ENCODE measurements around the gene FEM1B. TPM values are rescaled to one million over a fixed set of nuclear protein-coding genes. Genes with fewer than 3 reads are reported as not detected.

The FEM1B gene
- total and polyA plus RNA-seq, 2 donors (not counting 1 experiment from before 2014, with no cell fraction given): 38.2 to 48.4 TPM

GRCh38 chr15:68261980-68262379, 15.6 kb upstream of the FEM1B start:
- H3K27me3 ChIP-seq (ENCODE audit: control insufficient read depth, insufficient read depth, low read length): no peaks in the 10 kb centered on the region
- H3K27ac ChIP-seq (ENCODE audit: insufficient read depth, low read length): no peak overlapping the region
- no peaks in the 10 kb centered on the region for H3K36me3 ChIP-seq (ENCODE audit: control insufficient read depth, insufficient read depth, low read length)
- peaks cover 2% of the 10 kb centered on the region for H3K4me1 ChIP-seq (ENCODE audit: control insufficient read depth, extremely low read depth, insufficient read depth, low read length)
- TF ChIP-seq EZH2 (IDR thresholded peaks at IDR 0.05; ENCODE audit: low read length, missing control alignments) (no peak), CTCF (conservative IDR thresholded peaks at IDR 0.05 in 1 of 2, IDR thresholded peaks at IDR 0.05 in 1 of 2; ENCODE audit: low read depth in 1 of 2, low read length in 2 of 2) (no peak)
- H3K4me3 ChIP-seq (replicated peaks in 1 of 4; ENCODE audit: control extremely low read depth in 1 of 4, insufficient read depth in 1 of 4, low read depth in 3 of 4, low read length in 4 of 4): no peak overlapping the region
- H3K79me2 ChIP-seq (ENCODE audit: control insufficient read depth, insufficient read depth, low read length): no peaks in the 10 kb centered on the region
- H3K9me3 ChIP-seq (ENCODE audit: control insufficient read depth, insufficient read depth, low read depth, low read length): no peaks in the 10 kb centered on the region
- no peak overlapping the region for H2AFZ ChIP-seq (ENCODE audit: low read length)
- H3K9ac ChIP-seq (ENCODE audit: insufficient read depth, low read length): no peak overlapping the region
- no peak for DNase-seq (ENCODE audit: low read depth in 2 of 2)
- H3K4me2 ChIP-seq (ENCODE audit: extremely low read depth, insufficient read depth, low read length): no peak overlapping the region
- H4K20me1 ChIP-seq (ENCODE audit: control insufficient read depth, extremely low read depth, insufficient read depth, low read length): no peaks in the 10 kb centered on the region

GRCh38 chr15:68262514-68263356, 14.8 kb upstream of the FEM1B start:
- Histone ChIP-seq H3K4me1 (ENCODE audit: control insufficient read depth, extremely low read depth, insufficient read depth, low read length) (no peaks in the 10 kb centered on the region), H3K79me2 (ENCODE audit: control insufficient read depth, insufficient read depth, low read length) (no peaks in the 10 kb centered on the region), H3K4me3 (replicated peaks in 1 of 4; ENCODE audit: control extremely low read depth in 1 of 4, insufficient read depth in 1 of 4, low read depth in 3 of 4, low read length in 4 of 4) (no peak overlapping the region), H3K4me2 (ENCODE audit: extremely low read depth, insufficient read depth, low read length) (no peak overlapping the region), H3K27me3 (ENCODE audit: control insufficient read depth, insufficient read depth, low read length) (no peaks in the 10 kb centered on the region), H3K9ac (ENCODE audit: insufficient read depth, low read length) (no peak overlapping the region), H3K9me3 (ENCODE audit: control insufficient read depth, insufficient read depth, low read depth, low read length) (no peaks in the 10 kb centered on the region), H3K36me3 (ENCODE audit: control insufficient read depth, insufficient read depth, low read length) (no peaks in the 10 kb centered on the region), H3K27ac (ENCODE audit: insufficient read depth, low read length) (no peak overlapping the region), H4K20me1 (ENCODE audit: control insufficient read depth, extremely low read depth, insufficient read depth, low read length) (no peaks in the 10 kb centered on the region), H2AFZ (ENCODE audit: low read length) (no peak overlapping the region)
- TF ChIP-seq CTCF (conservative IDR thresholded peaks at IDR 0.05 in 1 of 2, IDR thresholded peaks at IDR 0.05 in 1 of 2; ENCODE audit: low read depth in 1 of 2, low read length in 2 of 2) (no peak), EZH2 (IDR thresholded peaks at IDR 0.05; ENCODE audit: low read length, missing control alignments) (no peak)
- DNase-seq (ENCODE audit: low read depth in 2 of 2): no peak

GRCh38 chr15:68264282-68264681, 13.3 kb upstream of the FEM1B start:
- no peaks in the 10 kb centered on the region for H3K9me3 ChIP-seq (ENCODE audit: control insufficient read depth, insufficient read depth, low read depth, low read length)
- H3K27me3 ChIP-seq (ENCODE audit: control insufficient read depth, insufficient read depth, low read length): no peaks in the 10 kb centered on the region
- no peaks in the 10 kb centered on the region for H3K79me2 ChIP-seq (ENCODE audit: control insufficient read depth, insufficient read depth, low read length)
- DNase-seq (ENCODE audit: low read depth in 2 of 2): no peak
- H3K36me3 ChIP-seq (ENCODE audit: control insufficient read depth, insufficient read depth, low read length): no peaks in the 10 kb centered on the region
- no peak overlapping the region for H3K27ac ChIP-seq (ENCODE audit: insufficient read depth, low read length)
- H3K4me2 ChIP-seq (ENCODE audit: extremely low read depth, insufficient read depth, low read length): no peak overlapping the region
- no peaks in the 10 kb centered on the region for H3K4me1 ChIP-seq (ENCODE audit: control insufficient read depth, extremely low read depth, insufficient read depth, low read length)
- no peak for TF ChIP-seq CTCF (conservative IDR thresholded peaks at IDR 0.05 in 1 of 2, IDR thresholded peaks at IDR 0.05 in 1 of 2; ENCODE audit: low read depth in 1 of 2, low read length in 2 of 2)
- no peak for TF ChIP-seq EZH2 (IDR thresholded peaks at IDR 0.05; ENCODE audit: low read length, missing control alignments)
- no peak overlapping the region for H3K4me3 ChIP-seq (replicated peaks in 1 of 4; ENCODE audit: control extremely low read depth in 1 of 4, insufficient read depth in 1 of 4, low read depth in 3 of 4, low read length in 4 of 4)
- no peaks in the 10 kb centered on the region for H4K20me1 ChIP-seq (ENCODE audit: control insufficient read depth, extremely low read depth, insufficient read depth, low read length)
- no peak overlapping the region for H2AFZ ChIP-seq (ENCODE audit: low read length)
- H3K9ac ChIP-seq (ENCODE audit: insufficient read depth, low read length): no peak overlapping the region

Data from fibroblast of lung (primary cell).